Esophagus (tissue), 2 donors: ENCODE results near the gene SCOC. TPM values are rescaled to one million over a fixed set of nuclear protein-coding genes. Genes with fewer than 3 reads are reported as not detected.
A peak's percentile ranks its signal among the peaks of the same experiment; 100 is the strongest.

ENCODE experiments used
- H3K27ac ChIP-seq, 2 donors: one replicate each; pipeline ENCODE4 v1.5.1; 2013; ENCODE audit warnings: low read depth in 2 of 2, mild to moderate bottlenecking in 2 of 2, inconsistent platforms in 1 of 2, low read length in 1 of 2, moderate library complexity in 1 of 2
- H3K27me3 ChIP-seq, 2 donors: one replicate each; pipeline ENCODE4 v1.6.1; 2013; ENCODE audit warnings: low read length in 2 of 2, control low read depth in 1 of 2, mild to moderate bottlenecking in 1 of 2; ENCODE audit not compliant: insufficient read depth in 2 of 2, control insufficient read depth in 1 of 2
- H3K36me3 ChIP-seq, 2 donors: one replicate each; pipeline ENCODE4 v1.6.1; 2013; ENCODE audit warnings: low read length in 1 of 2; ENCODE audit not compliant: control insufficient read depth in 2 of 2, insufficient read depth in 2 of 2
- H3K4me1 ChIP-seq, 2 donors: one replicate each; pipeline ENCODE4 v1.6.1; 2013; ENCODE audit warnings: low read length in 1 of 2; ENCODE audit not compliant: control insufficient read depth in 2 of 2, insufficient read depth in 2 of 2
- H3K4me3 ChIP-seq, 2 donors: one replicate each; pipeline ENCODE4 v1.5.1; 2013; ENCODE audit warnings: low read length in 2 of 2, mild to moderate bottlenecking in 2 of 2, low read depth in 1 of 2, moderate library complexity in 1 of 2
- H3K9me3 ChIP-seq, 2 donors: one replicate each; pipeline ENCODE4 v1.6.1; 2013; ENCODE audit warnings: mild to moderate bottlenecking in 2 of 2, low read depth in 1 of 2, low read length in 1 of 2, moderate library complexity in 1 of 2; ENCODE audit not compliant: control insufficient read depth in 2 of 2, insufficient read depth in 1 of 2
- WGBS, 2 donors: extraction: QIAGEN DNeasy Blood & Tissue Kit; methylation state at CpG; one replicate each; pipeline ENCODE4 v1.1.7; 2013; 5-methylcytosine and 5-hydroxymethylcytosine counted together
- polyA plus RNA-seq, 2 donors: library from polyadenylated mRNA; stranded (reverse); fragments of 200-250 nt; gene quantifications; one replicate each; pipeline ENCODE4 v1.2.3, GENCODE V29; 2013
- donor health status: healthy with polysubstance abuse.
- donor health status: Bipolar disorder and iron deficiency.

The SCOC gene
- polyA plus RNA-seq, 2 donors = 42.4 to 47.3 TPM

DNA sequence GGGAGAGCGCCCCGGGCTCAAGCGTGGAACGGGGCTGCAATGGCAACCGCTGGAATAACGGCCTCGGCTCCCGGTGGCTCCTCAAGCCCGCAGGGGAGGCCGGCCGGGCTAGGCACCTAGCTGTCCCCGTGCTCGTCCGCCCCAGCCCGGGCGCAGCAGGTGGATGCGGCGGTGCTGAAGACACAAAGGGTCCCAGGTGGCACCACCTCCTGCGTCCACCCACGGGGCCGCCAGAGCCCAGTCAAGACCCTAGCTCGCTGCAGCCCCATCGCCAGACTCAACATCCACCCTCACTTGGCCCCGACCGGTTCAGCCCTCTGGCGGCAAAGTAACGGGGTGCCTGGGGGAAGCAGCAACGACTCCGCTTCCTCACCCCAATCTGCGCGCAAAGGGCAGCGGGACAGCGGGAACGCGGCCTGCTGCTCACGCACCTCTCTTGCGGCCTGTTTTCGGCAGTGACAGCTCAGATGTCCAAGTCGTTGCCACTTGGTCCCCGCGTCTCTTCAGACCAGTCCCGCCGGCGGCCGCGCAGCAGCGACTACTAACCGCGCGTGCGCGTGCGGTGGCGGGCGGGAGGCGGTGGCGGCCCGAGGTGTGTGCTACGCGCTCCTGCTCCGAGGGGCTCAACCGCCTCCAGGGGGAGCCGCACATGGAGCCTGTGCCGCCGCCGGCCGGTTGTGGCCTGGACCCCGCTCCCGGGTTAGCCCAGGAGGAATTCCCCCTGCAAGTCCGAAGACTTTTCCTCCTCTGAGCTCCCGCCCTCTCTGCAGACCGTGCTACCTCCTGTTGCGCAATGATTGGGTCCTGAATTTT is 53.9 kb downstream of the SCOC start, which contains the start of gene CLGN:
Gene CLGN (minus strand): TSS at position 543 of the 813 bp plus-strand sequence. CDS start 14,570 bp downstream, outside the sequence.
- H3K4me3 ChIP-seq = peak within 1 kb of the TSS; percentile 56 to 65
- H3K9me3 ChIP-seq = peaks cover 0 to 2% of the 10 kb centered on the region in 2 donors
- H3K27me3 ChIP-seq = no peaks in the 10 kb centered on the region
- H3K4me1 ChIP-seq = peaks cover 3 to 4% of the 10 kb centered on the region in 2 donors
- peak within 1 kb of the TSS in 1 of 2 donors; percentile 13 for H3K27ac ChIP-seq
- WGBS, 2 donors = 1% methylated on average over 63 to 73 of the region's 73 CpGs
- no peaks in the 10 kb centered on the region for H3K36me3 ChIP-seq

DNA sequence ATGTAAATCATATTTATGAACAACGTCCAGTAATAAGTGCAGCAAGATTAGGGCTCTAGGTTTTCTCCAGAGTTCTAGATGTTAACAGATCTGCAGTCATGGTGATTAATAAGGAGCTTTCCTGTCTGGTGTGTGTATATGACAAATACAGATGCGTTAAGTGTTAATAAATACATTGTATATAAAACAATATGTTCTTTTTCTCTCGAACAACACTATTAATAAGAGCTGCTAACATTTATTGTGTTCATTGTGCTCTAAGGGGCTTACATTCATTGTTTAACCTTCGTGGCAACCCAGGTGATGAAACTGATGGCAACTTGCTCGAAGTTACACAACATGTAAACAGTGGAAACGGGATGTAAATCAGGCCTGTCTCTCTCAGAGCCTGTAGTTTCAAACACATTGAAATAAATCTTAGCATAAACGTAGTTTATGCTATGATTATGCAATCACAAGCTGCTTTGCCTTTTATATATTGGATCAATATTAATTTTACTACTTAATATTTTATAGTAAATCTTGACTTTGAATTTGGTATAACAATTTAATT is 54.5 kb downstream of the SCOC start:
- Histone ChIP-seq H3K27ac (no peak overlapping the region), H3K4me1 (peaks cover 0 to 4% of the 10 kb centered on the region in 2 donors)
- WGBS, 2 donors = 44 to 45% methylated on average over 7 of the region's 7 CpGs

More for the DNA sequence above, 54.5 kb downstream of the SCOC start:
- H3K27me3 ChIP-seq = no peaks in the 10 kb centered on the region
- H3K4me3 ChIP-seq = peak overlapping the region; percentile 56 to 65
- H3K36me3 ChIP-seq = no peaks in the 10 kb centered on the region
- peaks cover 0 to 2% of the 10 kb centered on the region in 2 donors for H3K9me3 ChIP-seq

Other genes with a start within 250 kb of the SCOC start
- gene MAML3, start 219.5 kb upstream of the SCOC start, polyA plus RNA-seq = 1 to 10 TPM; 3.7 to 3.8 TPM
- 1 to 10 TPM; 1.1 to 1.9 TPM for gene CLGN, start 54.0 kb downstream of the SCOC start, polyA plus RNA-seq
- not detected for gene MGAT4D, start 124.6 kb downstream of the SCOC start, polyA plus RNA-seq
- gene ELMOD2, start 150.5 kb downstream of the SCOC start, polyA plus RNA-seq = 1 to 10 TPM; 4.9 to 6.4 TPM
- gene UCP1, start 195.3 kb downstream of the SCOC start, polyA plus RNA-seq = not detected